C4-2B (cell line): ENCODE data around the gene CDC42SE2.

Source experiments
- CTCF ChIP-seq: fragments of 450-650 bp; conservative IDR thresholded peaks from 2 replicates; pipeline ENCODE4 v1.5.1; 2017; ENCODE audit warnings: mild to moderate bottlenecking
- ZFX ChIP-seq: fragments of 450-650 bp; IDR thresholded peaks from 2 replicates; pipeline ENCODE4 v1.6.1; 2017

GRCh38 chr5:131418846-131419245, 155.0 kb downstream of the CDC42SE2 start:
- TF ChIP-seq CTCF (no peak), ZFX (no peak)
